GM12872 (cell line): ENCODE results near the gene LAMA3.

Experiments used
- TF ChIP-seq, protein P1 (sequence below): IDR thresholded peaks from 3 replicates; pipeline ENCODE4 v1.5.1; 2011; ENCODE audit warnings: low read depth, mild to moderate bottlenecking, low read length, moderate library complexity; ENCODE audit not compliant: insufficient read depth

LAMA3 gene

GRCh38 chr18:23738151-23738550 lies 48.9 kb downstream of the LAMA3 start:
- TF ChIP-seq, protein P1, sequence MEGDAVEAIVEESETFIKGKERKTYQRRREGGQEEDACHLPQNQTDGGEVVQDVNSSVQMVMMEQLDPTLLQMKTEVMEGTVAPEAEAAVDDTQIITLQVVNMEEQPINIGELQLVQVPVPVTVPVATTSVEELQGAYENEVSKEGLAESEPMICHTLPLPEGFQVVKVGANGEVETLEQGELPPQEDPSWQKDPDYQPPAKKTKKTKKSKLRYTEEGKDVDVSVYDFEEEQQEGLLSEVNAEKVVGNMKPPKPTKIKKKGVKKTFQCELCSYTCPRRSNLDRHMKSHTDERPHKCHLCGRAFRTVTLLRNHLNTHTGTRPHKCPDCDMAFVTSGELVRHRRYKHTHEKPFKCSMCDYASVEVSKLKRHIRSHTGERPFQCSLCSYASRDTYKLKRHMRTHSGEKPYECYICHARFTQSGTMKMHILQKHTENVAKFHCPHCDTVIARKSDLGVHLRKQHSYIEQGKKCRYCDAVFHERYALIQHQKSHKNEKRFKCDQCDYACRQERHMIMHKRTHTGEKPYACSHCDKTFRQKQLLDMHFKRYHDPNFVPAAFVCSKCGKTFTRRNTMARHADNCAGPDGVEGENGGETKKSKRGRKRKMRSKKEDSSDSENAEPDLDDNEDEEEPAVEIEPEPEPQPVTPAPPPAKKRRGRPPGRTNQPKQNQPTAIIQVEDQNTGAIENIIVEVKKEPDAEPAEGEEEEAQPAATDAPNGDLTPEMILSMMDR = no peak

- TF ChIP-seq, protein P1 = no peak
Observed at GRCh38 chr18:23738575-23738974, 49.3 kb downstream of the LAMA3 start.

DNA sequence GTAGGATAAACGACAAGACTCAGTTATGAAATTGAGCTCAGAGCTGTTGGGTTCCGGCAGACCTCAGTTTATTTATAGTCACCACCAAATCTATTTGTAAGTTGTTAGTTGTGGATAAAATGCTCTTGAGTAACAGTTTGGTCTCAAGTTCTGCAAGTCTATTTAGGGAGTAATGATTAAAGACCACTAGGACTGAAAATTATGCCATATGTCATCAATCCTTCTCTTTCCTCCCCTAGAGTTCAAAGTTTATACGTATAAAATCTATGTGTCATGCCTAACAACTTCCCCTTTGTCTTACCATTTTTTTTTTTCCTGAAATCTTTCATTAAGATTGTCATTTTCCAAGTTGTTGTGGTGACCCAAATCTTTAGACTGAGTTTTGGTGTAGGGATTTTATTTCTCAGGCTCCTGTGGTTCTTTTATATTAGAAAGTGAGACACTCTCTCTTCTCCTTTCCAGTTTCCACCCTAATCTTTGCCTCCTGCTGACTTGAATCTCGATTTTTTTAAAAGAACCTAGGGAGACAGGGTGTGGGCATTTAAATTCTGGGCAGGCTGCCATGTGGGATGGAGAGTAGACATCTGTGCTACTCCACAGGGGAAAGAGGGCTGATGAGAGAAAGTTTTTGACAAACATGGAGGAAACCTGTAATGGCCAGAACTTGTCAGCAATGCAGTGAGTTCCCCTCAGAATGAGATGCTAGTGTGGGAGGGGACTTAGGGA lies 51.0 kb downstream of the LAMA3 start:
- TF ChIP-seq, protein P1 = no peak

DNA sequence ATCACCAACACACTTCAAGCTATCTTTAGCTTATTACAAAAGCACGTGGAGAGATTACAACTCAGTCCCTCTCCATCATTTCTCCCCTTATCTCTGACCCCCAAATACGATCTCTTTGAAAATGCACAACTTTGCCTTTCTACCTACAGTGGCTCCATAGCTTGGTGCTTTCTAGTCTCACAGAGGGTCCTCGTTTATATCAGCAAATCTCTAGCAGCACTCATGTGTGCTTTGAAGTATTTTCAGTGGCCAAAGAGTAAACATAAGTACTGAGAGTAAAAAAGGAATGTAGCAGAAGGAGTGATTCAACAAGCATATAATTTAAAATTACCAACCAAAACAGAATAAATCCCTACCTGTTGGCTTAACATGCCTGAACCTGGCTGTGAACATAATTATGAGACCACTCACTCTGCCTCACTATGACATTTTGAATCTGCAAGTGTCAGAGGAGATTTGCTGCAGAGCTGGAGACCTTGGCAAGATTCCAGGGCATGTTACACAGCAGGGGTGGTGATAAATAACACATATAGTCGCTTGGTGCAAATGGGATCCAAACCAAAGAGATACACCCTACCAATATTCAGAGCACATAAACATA lies 54.6 kb downstream of the LAMA3 start:
- TF ChIP-seq, protein P1 = no peak

DNA sequence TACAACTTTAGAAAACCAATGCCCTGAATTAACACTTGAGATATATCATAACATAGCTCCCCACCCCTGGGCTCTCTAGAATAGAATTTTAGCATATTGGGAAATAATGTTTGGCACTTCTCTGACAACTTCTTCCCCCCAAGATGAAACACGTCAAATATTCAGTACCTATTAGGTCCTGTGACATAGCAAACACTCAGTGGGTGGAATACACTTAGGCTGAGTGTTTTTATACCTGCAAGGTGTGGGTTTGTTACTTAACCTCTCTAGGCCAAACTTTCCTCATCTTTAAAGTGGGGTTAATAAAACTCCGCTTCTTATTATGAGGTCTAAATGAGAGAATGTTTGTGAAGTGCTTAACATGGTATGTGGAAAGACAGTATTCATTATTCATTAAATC lies 56.1 kb downstream of the LAMA3 start:
- TF ChIP-seq, protein P1 = no peak

DNA sequence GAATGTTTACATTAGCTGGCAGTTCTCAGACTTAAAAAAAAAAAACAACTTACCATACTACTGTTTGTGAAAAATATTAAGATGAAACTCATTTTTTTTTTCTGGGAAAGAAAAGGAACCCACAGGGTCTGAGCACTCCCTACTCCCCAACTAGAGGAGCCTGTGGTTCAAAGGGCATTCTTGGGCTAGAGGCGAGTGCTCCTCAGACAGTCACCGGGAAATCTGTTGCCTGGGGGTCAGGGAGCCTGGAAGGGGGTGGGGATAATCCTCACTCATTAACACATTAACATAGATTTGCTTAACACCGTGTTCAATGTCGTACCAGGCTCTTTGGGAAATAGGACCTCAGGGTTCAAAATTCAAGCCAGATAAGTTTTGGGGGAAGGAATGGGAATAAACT lies 57.6 kb downstream of the LAMA3 start:
- TF ChIP-seq, protein P1 = no peak

GRCh38 chr18:23752363-23752762 lies 63.1 kb downstream of the LAMA3 start:
- TF ChIP-seq, protein P1 = no peak
